HepG2 (cell line): ENCODE measurements around the gene KRTAP12-3. TPM values are rescaled to one million over a fixed set of nuclear protein-coding genes. Genes with fewer than 3 reads are reported as not detected.

Experiments
- CC2D1A ChIP-seq: sonication (generic); formaldehyde crosslinking; IDR thresholded peaks from 2 replicates; pipeline ENCODE4 v1.8.1; 2023; ENCODE audit warnings: mild to moderate bottlenecking, missing genetic modification reagents
- CHD4 ChIP-seq: fragments of 200-600 bp; sonication (generic); IDR thresholded peaks from 2 replicates; pipeline ENCODE4 v1.7.0; 2017; ENCODE audit warnings: mild to moderate bottlenecking, low read length, borderline replicate concordance
- DZIP1 ChIP-seq: sonication (generic); formaldehyde crosslinking; IDR thresholded peaks from 2 replicates; pipeline ENCODE4 v1.5.0; 2020; ENCODE audit warnings: mild to moderate bottlenecking, missing genetic modification reagents
- EP300 ChIP-seq, 3 experiments: sonication (generic) in 1 of 3; formaldehyde crosslinking in 1 of 3; IDR thresholded peaks; 2 replicates each; pipeline versions ENCODE4 v1.5.1 to v1.6.1; 2011 to 2020; ENCODE audit warnings: low read depth in 2 of 3, low read length in 2 of 3, borderline replicate concordance in 1 of 3, improper control_type of control experiment in 1 of 3, mild to moderate bottlenecking in 1 of 3, missing genetic modification reagents in 1 of 3, moderate library complexity in 1 of 3
- KIAA2018 ChIP-seq: sonication (generic); formaldehyde crosslinking; IDR thresholded peaks from 2 replicates; pipeline ENCODE4 v1.5.0; 2020; ENCODE audit warnings: mild to moderate bottlenecking, missing genetic modification reagents, borderline replicate concordance
- MAX ChIP-seq: IDR thresholded peaks from 2 replicates; pipeline ENCODE4 v1.6.1; 2012; ENCODE audit warnings: inconsistent platforms
- MED8 ChIP-seq: sonication (generic); formaldehyde crosslinking; IDR thresholded peaks from 2 replicates; pipeline ENCODE4 v1.8.1; 2023; ENCODE audit warnings: mild to moderate bottlenecking, missing genetic modification reagents; ENCODE audit not compliant: insufficient replicate concordance
- MIXL1 ChIP-seq: IDR thresholded peaks from 2 replicates; pipeline ENCODE4 v1.6.1; 2016
- TEF ChIP-seq: sonication (generic); formaldehyde crosslinking; IDR thresholded peaks from 2 replicates; pipeline ENCODE4 v1.5.0; 2020; ENCODE audit warnings: missing genetic modification reagents
- TRAFD1 ChIP-seq: sonication (generic); formaldehyde crosslinking; IDR thresholded peaks from 2 replicates; pipeline ENCODE4 v1.5.1; 2020; ENCODE audit warnings: missing genetic modification reagents, mild to moderate bottlenecking, borderline replicate concordance
- ZNF12 ChIP-seq: sonication (generic); formaldehyde crosslinking; IDR thresholded peaks from 2 replicates; pipeline ENCODE4 v1.5.0; 2020; ENCODE audit warnings: missing genetic modification reagents
- ZNF143 ChIP-seq: sonication (generic); formaldehyde crosslinking; IDR thresholded peaks from 2 replicates; pipeline ENCODE4 v1.4.0; 2020; ENCODE audit warnings: missing genetic modification reagents
- ZNF670 ChIP-seq: sonication (generic); formaldehyde crosslinking; IDR thresholded peaks from 2 replicates; pipeline ENCODE4 v1.8.0; 2022; ENCODE audit warnings: mild to moderate bottlenecking, missing genetic modification reagents, borderline replicate concordance
- ZNF678 ChIP-seq: sonication (generic); formaldehyde crosslinking; IDR thresholded peaks from 2 replicates; pipeline ENCODE4 v1.4.0; 2020; ENCODE audit warnings: mild to moderate bottlenecking, missing genetic modification reagents
- polyA plus RNA-seq, 8 experiments: library from polyadenylated mRNA; depleted of rRNA in 3 of 8; stranded (reverse) in 7 of 8; unstranded in 1 of 8; fragments of >200 nt; fragmentation: Illumina TruSeq in 4 of 8; extraction: Trizol in 4 of 8; gene quantifications; 2 replicates each; pipeline versions ENCODE4 v1.2.1 to v1.2.3, GENCODE V29; 2011 to 2016; ENCODE audit warnings: low read depth in 4 of 8, missing spikeins in 1 of 8, mixed read lengths in 1 of 8; ENCODE audit not compliant: insufficient read depth in 1 of 8
- total RNA-seq, 5 experiments: library from RNA; depleted of rRNA; stranded (reverse); fragments of >200 nt; fragmentation: Illumina TruSeq; extraction: Trizol; gene quantifications; 2 replicates each; pipeline ENCODE4 v1.2.3, GENCODE V29; 2016; ENCODE audit warnings: low read depth in 1 of 5

Gene KRTAP12-3
- total and polyA plus RNA-seq, 2 of the 13 experiments (the other 11 are each of a cell fraction or from before 2014, with no cell fraction given) = not detected

- no peak for TF ChIP-seq TRAFD1
- no peak for TF ChIP-seq MIXL1 (CRISPR knock-in tag)
- TF ChIP-seq EP300 (IDR thresholded peaks at IDR 0.05; ENCODE audit: low read depth in 2 of 2, low read length in 2 of 2) = no peak; a peak in 1 of 4 replicates
- 0 out of 2 replicates have a peak, but pooled peaks have one; percentile 16 for TF ChIP-seq EP300 (CRISPR knock-in tag; IDR thresholded peaks at IDR 0.05; ENCODE audit: borderline replicate concordance)
- TF ChIP-seq TEF (CRISPR knock-in tag) = no peak
- TF ChIP-seq MED8 (CRISPR knock-in tag) = no peak
- no peak for TF ChIP-seq ZNF12 (CRISPR knock-in tag)
- TF ChIP-seq ZNF670 (CRISPR knock-in tag) = peak; percentile 66; the same call in 1 of the 2 replicates
- no peak for TF ChIP-seq KIAA2018 (CRISPR knock-in tag)
- TF ChIP-seq CC2D1A (CRISPR knock-in tag) = no peak
- TF ChIP-seq ZNF143 (CRISPR knock-in tag) = no peak
- no peak for TF ChIP-seq DZIP1
- TF ChIP-seq ZNF678 (CRISPR knock-in tag) = no peak
- TF ChIP-seq CHD4 = no peak
- peak; percentile 94 for TF ChIP-seq MAX
Observed at GRCh38 chr21:44702973-44703730, 45.4 kb downstream of the KRTAP12-3 start (continued).
